WTC11 (cell line): ENCODE data around the gene CHST11. TPM values are rescaled to one million over a fixed set of nuclear protein-coding genes. Genes with fewer than 3 reads are reported as not detected.

ENCODE experiments used
- ATAC-seq: fragments of 200-7000 bp; cut with Tn5 transposase; 2 replicates; pipeline ENCODE4 v1.10.0; 2021; ENCODE audit warnings: mild to moderate bottlenecking, moderate library complexity
- CTCF ChIA-PET: fragments of 300-600 bp; sonication (Branson Sonifier 250); formaldehyde crosslinking; loops from one replicate; lab custom pipeline; 2021; ENCODE audit warnings: antibody characterized with exemption; lab: Charles Lee
- POLR2A ChIA-PET: fragments of 350-600 bp; sonication (Branson Sonifier 250); formaldehyde crosslinking; loops from one replicate; lab custom pipeline; 2021; ENCODE audit warnings: antibody characterized with exemption; lab: Charles Lee
- DNase-seq: peaks from one replicate; pipeline ENCODE4 v3.0.0; 2021; ENCODE audit warnings: low spot score
- H3K27ac Mint-ChIP-seq: 2 replicates; pipeline ENCODE4 v1.8.0; 2021; ENCODE audit warnings: mixed read lengths
- H3K27me3 Mint-ChIP-seq: 2 replicates; pipeline ENCODE4 v1.8.0; 2021; ENCODE audit warnings: low read depth, mild to moderate bottlenecking, moderate library complexity, mixed read lengths
- H3K36me3 Mint-ChIP-seq: 2 replicates; pipeline ENCODE4 v1.8.0; 2021; ENCODE audit warnings: mixed read lengths
- H3K4me1 Mint-ChIP-seq: 2 replicates; pipeline ENCODE4 v1.8.0; 2022; ENCODE audit warnings: mixed read lengths
- H3K4me3 Mint-ChIP-seq: 2 replicates; pipeline ENCODE4 v1.8.0; 2021; ENCODE audit warnings: mild to moderate bottlenecking, moderate library complexity, mixed read lengths
- H3K9me3 Mint-ChIP-seq: 2 replicates; pipeline ENCODE4 v1.8.0; 2021; ENCODE audit warnings: mixed read lengths
- AR ChIP-seq: fragments of 250-450 bp; sonication (Bioruptor Pico); IDR thresholded peaks from 2 replicates; pipeline ENCODE4 v1.9.0; 2021; ENCODE audit warnings: mild to moderate bottlenecking
- ARID4B ChIP-seq: sonication (generic); formaldehyde crosslinking; IDR thresholded peaks from 2 replicates; pipeline ENCODE4 v1.8.0; 2023; ENCODE audit warnings: missing genetic modification reagents, mild to moderate bottlenecking, borderline replicate concordance
- CREM ChIP-seq: sonication (generic); formaldehyde crosslinking; IDR thresholded peaks from 2 replicates; pipeline ENCODE4 v1.8.1; 2022; ENCODE audit warnings: mild to moderate bottlenecking, missing genetic modification reagents, moderate library complexity
- E2F5 ChIP-seq: sonication (generic); formaldehyde crosslinking; IDR thresholded peaks from 2 replicates; pipeline ENCODE4 v1.8.1; 2022; ENCODE audit warnings: mild to moderate bottlenecking, moderate library complexity, missing genetic modification reagents
- EMX1 ChIP-seq: fragments of 250-450 bp; sonication (Bioruptor Pico); IDR thresholded peaks from 2 replicates; pipeline ENCODE4 v1.8.0; 2021; ENCODE audit warnings: mild to moderate bottlenecking
- ERG ChIP-seq: fragments of 250-450 bp; sonication (Bioruptor Pico); IDR thresholded peaks from 2 replicates; pipeline ENCODE4 v1.8.0; 2021; ENCODE audit warnings: mild to moderate bottlenecking
- FOXK1 ChIP-seq: sonication (generic); formaldehyde crosslinking; IDR thresholded peaks from 2 replicates; pipeline ENCODE4 v1.8.0; 2022; ENCODE audit warnings: mild to moderate bottlenecking, moderate library complexity, missing genetic modification reagents
- GRHL2 ChIP-seq: fragments of 250-450 bp; sonication (Bioruptor Pico); IDR thresholded peaks from 2 replicates; pipeline ENCODE4 v1.8.0; 2022; ENCODE audit warnings: mild to moderate bottlenecking, moderate library complexity; ENCODE audit not compliant: insufficient replicate concordance, severe bottlenecking
- GTF2I ChIP-seq: fragments of 250-450 bp; sonication (Bioruptor Pico); conservative IDR thresholded peaks from 2 replicates; pipeline ENCODE4 v1.4.0; 2021; ENCODE audit warnings: mild to moderate bottlenecking
- HMGA2 ChIP-seq: fragments of 250-450 bp; sonication (Bioruptor Pico); IDR thresholded peaks from 2 replicates; pipeline ENCODE4 v1.4.0; 2021; ENCODE audit warnings: mild to moderate bottlenecking, moderate library complexity
- HMGXB4 ChIP-seq: sonication (generic); formaldehyde crosslinking; IDR thresholded peaks from 2 replicates; pipeline ENCODE4 v1.8.1; 2023; ENCODE audit warnings: mild to moderate bottlenecking, moderate library complexity, missing genetic modification reagents
- IRF2 ChIP-seq: sonication (generic); formaldehyde crosslinking; IDR thresholded peaks from 2 replicates; pipeline ENCODE4 v1.8.0; 2022; ENCODE audit warnings: low read depth, missing genetic modification reagents, borderline replicate concordance
- NFATC4 ChIP-seq: fragments of 250-450 bp; sonication (Bioruptor Pico); IDR thresholded peaks from 2 replicates; pipeline ENCODE4 v1.9.0; 2021; ENCODE audit warnings: mild to moderate bottlenecking
- NFYB ChIP-seq: sonication (generic); formaldehyde crosslinking; conservative IDR thresholded peaks from 2 replicates; pipeline ENCODE4 v1.8.0; 2022; ENCODE audit warnings: low read depth, missing genetic modification reagents
- ZBTB21 ChIP-seq: sonication (generic); formaldehyde crosslinking; IDR thresholded peaks from 2 replicates; pipeline ENCODE4 v1.8.1; 2023; ENCODE audit warnings: mild to moderate bottlenecking, missing genetic modification reagents, borderline replicate concordance
- ZBTB43 ChIP-seq: sonication (generic); formaldehyde crosslinking; IDR thresholded peaks from 2 replicates; pipeline ENCODE4 v1.8.1; 2023; ENCODE audit warnings: mild to moderate bottlenecking, missing genetic modification reagents
- ZMAT4 ChIP-seq: fragments of 250-450 bp; sonication (Bioruptor Pico); IDR thresholded peaks from 2 replicates; pipeline ENCODE4 v1.9.0; 2021; ENCODE audit warnings: mild to moderate bottlenecking
- ZNF121 ChIP-seq: sonication (generic); formaldehyde crosslinking; IDR thresholded peaks from 2 replicates; pipeline ENCODE4 v1.8.0; 2023; ENCODE audit warnings: missing genetic modification reagents
- ZNF138 ChIP-seq: sonication (generic); formaldehyde crosslinking; conservative IDR thresholded peaks from 2 replicates; pipeline ENCODE4 v1.8.1; 2022; ENCODE audit warnings: mild to moderate bottlenecking, moderate library complexity, missing genetic modification reagents
- ZNF317 ChIP-seq: sonication (generic); formaldehyde crosslinking; IDR thresholded peaks from 2 replicates; pipeline ENCODE4 v1.8.1; 2023; ENCODE audit warnings: low read depth, mild to moderate bottlenecking, moderate library complexity, missing genetic modification reagents, borderline replicate concordance
- ZNF423 ChIP-seq: fragments of 250-450 bp; sonication (Bioruptor Pico); IDR thresholded peaks from 2 replicates; pipeline ENCODE4 v2.1.2; 2022; ENCODE audit warnings: mild to moderate bottlenecking, moderate library complexity
- total RNA-seq: library from RNA; stranded (reverse); gene quantifications from 3 replicates; pipeline ENCODE4 v1.2.3, GENCODE V29; 2021

The CHST11 gene
- total RNA-seq, 1 experiment from 2014 or later = 24.2 TPM

- ATAC-seq (no peak), DNase-seq (no peak)
- ChIA-PET POLR2A (no interaction called here), CTCF (interaction anchor here (1.5 kb wide), 1 partner anchor 90 kb away, joined by 4 read pairs; no protein-coding TSS in a partner anchor)
- Mint-ChIP-seq H3K9me3 (no peaks in the 10 kb centered on the region), H3K4me1 (peaks cover 51% of the 10 kb centered on the region), H3K4me3 (no peak overlapping the region), H3K27me3 (no peaks in the 10 kb centered on the region), H3K36me3 (no peaks in the 10 kb centered on the region), H3K27ac (peak overlapping the region; percentile 85; the same call in 1 of the 2 replicates)
- TF ChIP-seq FOXK1 (CRISPR knock-in tag) = no peak
- TF ChIP-seq NFATC4 (CRISPR knock-in tag) = no peak
Measured at GRCh38 chr12:104737791-104738301, 281.1 kb downstream of the CHST11 start.

- H3K27me3 Mint-ChIP-seq = no peaks in the 10 kb centered on the region
- peak overlapping the region; percentile 85 for H3K27ac Mint-ChIP-seq
- CTCF ChIA-PET = interaction anchor here (1.0 to 1.5 kb wide), 2 partner anchors 89 to 357 kb away, joined by 4 read pairs; no protein-coding TSS in a partner anchor
- no peaks in the 10 kb centered on the region for H3K36me3 Mint-ChIP-seq
- H3K4me3 Mint-ChIP-seq = no peak overlapping the region
- ATAC-seq (no peak), DNase-seq (no peak)
- H3K4me1 Mint-ChIP-seq = peaks cover 54% of the 10 kb centered on the region
- POLR2A ChIA-PET = no interaction called here
- no peaks in the 10 kb centered on the region for H3K9me3 Mint-ChIP-seq
- TF ChIP-seq HMGA2 (CRISPR knock-in tag) = no peak
- TF ChIP-seq ZNF138 (CRISPR knock-in tag) = no peak
- TF ChIP-seq ZBTB21 (CRISPR knock-in tag) = no peak
- no peak for TF ChIP-seq EMX1
- no peak for TF ChIP-seq ZNF317 (CRISPR knock-in tag)
- no peak for TF ChIP-seq ZNF121
- TF ChIP-seq HMGXB4 (CRISPR knock-in tag) = no peak
- TF ChIP-seq GTF2I (CRISPR knock-in tag) = no peak
- TF ChIP-seq GRHL2 = no peak
- no peak for TF ChIP-seq E2F5 (CRISPR knock-in tag)
- no peak for TF ChIP-seq ERG (CRISPR knock-in tag)
- TF ChIP-seq ZNF423 = no peak
- no peak for TF ChIP-seq ZMAT4
- no peak for TF ChIP-seq IRF2 (CRISPR knock-in tag)
- no peak for TF ChIP-seq NFYB
- TF ChIP-seq ARID4B = no peak
- no peak for TF ChIP-seq ZBTB43 (CRISPR knock-in tag)
- no peak for TF ChIP-seq CREM (CRISPR knock-in tag)
- TF ChIP-seq AR (CRISPR knock-in tag) = no peak
Measured at GRCh38 chr12:104738331-104738730, 281.6 kb downstream of the CHST11 start.
